Measurements from ENCODE around the gene KIF5C. TPM values are rescaled to one million over a fixed set of nuclear protein-coding genes. Genes with fewer than 3 reads are reported as not detected.

The KIF5C gene
- total RNA-seq, 1 donor from 2014 or later = 673 TPM

DNA sequence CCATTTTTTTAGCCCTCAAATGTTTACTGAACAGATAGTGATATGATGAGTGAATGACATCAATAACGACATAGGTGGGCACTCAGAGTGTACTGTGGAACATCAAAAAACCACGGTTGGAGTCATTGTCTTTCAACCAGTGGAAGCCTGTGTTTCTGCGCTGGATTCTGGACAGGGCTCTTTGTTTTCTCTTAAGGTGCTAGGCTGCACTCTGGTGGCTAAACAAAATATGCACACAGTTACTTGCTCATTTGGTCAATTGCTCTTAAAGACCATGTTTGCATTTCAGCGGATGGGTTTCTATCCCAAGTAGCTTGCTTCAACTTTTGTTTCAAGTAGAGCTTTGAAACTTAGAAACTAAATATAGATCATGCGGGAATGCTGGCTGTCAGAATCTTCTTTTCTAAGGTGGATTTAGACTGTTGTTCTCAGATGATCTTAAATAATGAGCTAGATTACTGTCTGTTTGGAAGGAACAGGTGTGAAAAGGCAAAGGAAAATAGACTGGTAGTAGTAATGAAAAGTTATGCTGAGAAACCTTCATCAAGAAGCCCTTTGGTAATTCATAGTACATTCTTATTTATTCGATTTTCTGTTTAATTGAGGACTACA, 115.0 kb downstream of the KIF5C start:
- DNase-seq = no peak
- Mint-ChIP-seq H3K27me3 (ENCODE audit: unreplicated experiment) (peaks cover 12% of the 10 kb centered on the region), H3K4me3 (ENCODE audit: unreplicated experiment) (peak overlapping the region; percentile 28), H3K36me3 (ENCODE audit: unreplicated experiment) (peaks cover 13% of the 10 kb centered on the region), H3K4me1 (ENCODE audit: low read depth, unreplicated experiment) (peaks cover 30% of the 10 kb centered on the region), H3K9me3 (ENCODE audit: unreplicated experiment) (peaks cover 16% of the 10 kb centered on the region), H3K27ac (ENCODE audit: unreplicated experiment) (peak overlapping the region; percentile 57)
- peak; percentile 60 for TF ChIP-seq CTCF (IDR thresholded peaks at IDR 0.05; ENCODE audit: partially characterized antibody, unreplicated experiment)

DNA sequence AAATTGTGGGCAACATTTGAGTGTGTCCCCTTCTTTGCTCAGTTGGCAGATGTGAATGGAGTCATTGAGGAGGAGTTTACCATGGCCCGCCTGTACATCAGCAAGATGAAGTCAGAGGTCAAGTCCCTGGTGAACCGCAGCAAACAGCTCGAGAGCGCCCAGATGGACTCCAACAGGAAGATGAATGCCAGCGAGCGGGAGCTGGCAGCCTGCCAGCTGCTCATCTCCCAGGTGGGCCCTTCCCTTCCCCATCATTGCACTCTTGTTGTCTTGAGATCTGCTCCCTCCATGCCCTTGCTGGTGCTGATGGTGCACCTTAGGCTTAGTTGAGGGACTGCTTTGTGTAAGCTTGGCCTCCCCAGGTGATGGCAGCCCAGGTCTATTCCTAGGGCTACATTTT, 115.9 kb downstream of the KIF5C start:
- peaks cover 17% of the 10 kb centered on the region for H3K27me3 Mint-ChIP-seq (ENCODE audit: unreplicated experiment)
- peaks cover 18% of the 10 kb centered on the region for H3K36me3 Mint-ChIP-seq (ENCODE audit: unreplicated experiment)
- no peak for TF ChIP-seq CTCF (IDR thresholded peaks at IDR 0.05; ENCODE audit: partially characterized antibody, unreplicated experiment)
- peak overlapping the region; percentile 78 for H3K4me3 Mint-ChIP-seq (ENCODE audit: unreplicated experiment)
- peaks cover 20% of the 10 kb centered on the region for H3K9me3 Mint-ChIP-seq (ENCODE audit: unreplicated experiment)
- DNase-seq = peak; percentile 71
- H3K27ac Mint-ChIP-seq (ENCODE audit: unreplicated experiment) = peak overlapping the region; percentile 93
- H3K4me1 Mint-ChIP-seq (ENCODE audit: low read depth, unreplicated experiment) = peaks cover 33% of the 10 kb centered on the region

- Mint-ChIP-seq H3K9me3 (ENCODE audit: unreplicated experiment) (peaks cover 21% of the 10 kb centered on the region), H3K36me3 (ENCODE audit: unreplicated experiment) (peaks cover 20% of the 10 kb centered on the region), H3K4me1 (ENCODE audit: low read depth, unreplicated experiment) (peaks cover 38% of the 10 kb centered on the region), H3K27me3 (ENCODE audit: unreplicated experiment) (peaks cover 22% of the 10 kb centered on the region), H3K27ac (ENCODE audit: unreplicated experiment) (no peak overlapping the region), H3K4me3 (ENCODE audit: unreplicated experiment) (no peak overlapping the region)
- DNase-seq = no peak
- no peak for TF ChIP-seq CTCF (IDR thresholded peaks at IDR 0.05; ENCODE audit: partially characterized antibody, unreplicated experiment)
These were observed 117.4 kb downstream of the KIF5C start for GRCh38 chr2:148992448-148992847.

GRCh38 chr2:148993351-148993750, 118.3 kb downstream of the KIF5C start:
- Mint-ChIP-seq H3K4me1 (ENCODE audit: low read depth, unreplicated experiment) (peaks cover 47% of the 10 kb centered on the region), H3K27ac (ENCODE audit: unreplicated experiment) (peak overlapping the region; percentile 34), H3K9me3 (ENCODE audit: unreplicated experiment) (peaks cover 30% of the 10 kb centered on the region), H3K36me3 (ENCODE audit: unreplicated experiment) (peaks cover 24% of the 10 kb centered on the region), H3K4me3 (ENCODE audit: unreplicated experiment) (peak overlapping the region; percentile 12), H3K27me3 (ENCODE audit: unreplicated experiment) (peaks cover 30% of the 10 kb centered on the region)
- DNase-seq = no peak
- no peak for TF ChIP-seq CTCF (IDR thresholded peaks at IDR 0.05; ENCODE audit: partially characterized antibody, unreplicated experiment)

DNA sequence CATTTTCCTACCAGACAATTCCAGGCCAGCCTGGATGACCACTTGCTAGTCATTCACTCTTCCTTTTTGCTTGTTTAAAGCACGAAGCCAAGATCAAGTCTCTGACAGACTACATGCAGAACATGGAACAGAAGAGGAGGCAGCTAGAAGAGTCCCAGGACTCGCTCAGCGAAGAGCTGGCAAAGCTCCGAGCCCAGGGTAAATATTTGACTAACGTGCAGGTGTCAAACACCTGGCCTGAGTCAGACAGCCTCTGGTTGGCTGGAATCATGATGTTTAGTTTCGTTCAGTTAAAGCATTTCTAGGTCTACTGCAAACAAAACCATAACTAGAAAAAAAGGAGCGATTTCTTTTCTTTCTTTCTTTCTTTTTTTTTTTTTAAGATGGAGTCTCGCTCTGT, 119.3 kb downstream of the KIF5C start:
- H3K36me3 Mint-ChIP-seq (ENCODE audit: unreplicated experiment) = peaks cover 19% of the 10 kb centered on the region
- H3K4me3 Mint-ChIP-seq (ENCODE audit: unreplicated experiment) = no peak overlapping the region
- H3K9me3 Mint-ChIP-seq (ENCODE audit: unreplicated experiment) = peaks cover 31% of the 10 kb centered on the region
- peak overlapping the region; percentile 28 for H3K27ac Mint-ChIP-seq (ENCODE audit: unreplicated experiment)
- TF ChIP-seq CTCF (IDR thresholded peaks at IDR 0.05; ENCODE audit: partially characterized antibody, unreplicated experiment) = no peak
- peaks cover 55% of the 10 kb centered on the region for H3K4me1 Mint-ChIP-seq (ENCODE audit: low read depth, unreplicated experiment)
- peaks cover 27% of the 10 kb centered on the region for H3K27me3 Mint-ChIP-seq (ENCODE audit: unreplicated experiment)
- no peak for DNase-seq

Data from glutamatergic neuron (in vitro differentiated cells).